ENCODE data around the gene B4GALT6.

Gene B4GALT6

GRCh38 chr18:31680831-31681568, 3.4 kb downstream of the B4GALT6 start:
- DNase-seq (ENCODE audit: low read depth), result peak; percentile 57
- TF ChIP-seq CTCF (IDR thresholded peaks at IDR 0.05; ENCODE audit: low read length, missing control alignments), result peak; percentile 33
- H3K4me3 ChIP-seq (replicated peaks; ENCODE audit: low read depth, low read length), result no peak overlapping the region

- peak; percentile 48 for DNase-seq (ENCODE audit: low read depth)
- no peak overlapping the region for H3K4me3 ChIP-seq (replicated peaks; ENCODE audit: low read depth, low read length)
- TF ChIP-seq CTCF (IDR thresholded peaks at IDR 0.05; ENCODE audit: low read length, missing control alignments), result no peak
These were observed 4.0 kb downstream of the B4GALT6 start for GRCh38 chr18:31680433-31680811.

GRCh38 chr18:31679791-31680432, 4.5 kb downstream of the B4GALT6 start:
- no peak overlapping the region for H3K4me3 ChIP-seq (replicated peaks; ENCODE audit: low read depth, low read length)
- no peak for DNase-seq (ENCODE audit: low read depth)
- TF ChIP-seq CTCF (IDR thresholded peaks at IDR 0.05; ENCODE audit: low read length, missing control alignments), result no peak

- H3K4me3 ChIP-seq (replicated peaks; ENCODE audit: low read depth, low read length), result no peak overlapping the region
- DNase-seq (ENCODE audit: low read depth), result peak; percentile 82
- TF ChIP-seq CTCF (IDR thresholded peaks at IDR 0.05; ENCODE audit: low read length, missing control alignments), result no peak
These were observed 5.1 kb downstream of the B4GALT6 start for GRCh38 chr18:31679133-31679742.

GRCh38 chr18:31678425-31678824, 6.0 kb downstream of the B4GALT6 start:
- TF ChIP-seq CTCF (IDR thresholded peaks at IDR 0.05; ENCODE audit: low read length, missing control alignments), result no peak
- no peak for DNase-seq (ENCODE audit: low read depth)
- H3K4me3 ChIP-seq (replicated peaks; ENCODE audit: low read depth, low read length), result no peak overlapping the region

GRCh38 chr18:31677592-31677991, 6.8 kb downstream of the B4GALT6 start:
- H3K4me3 ChIP-seq (replicated peaks; ENCODE audit: low read depth, low read length), result no peak overlapping the region
- no peak for TF ChIP-seq CTCF (IDR thresholded peaks at IDR 0.05; ENCODE audit: low read length, missing control alignments)
- no peak for DNase-seq (ENCODE audit: low read depth)
